ENCODE measurements around the gene CDH2.

CDH2 gene

GRCh38 chr18:28127763-28128658, 48.9 kb downstream of the CDH2 start:
- no peak for DNase-seq (ENCODE audit: low read depth)

DNA sequence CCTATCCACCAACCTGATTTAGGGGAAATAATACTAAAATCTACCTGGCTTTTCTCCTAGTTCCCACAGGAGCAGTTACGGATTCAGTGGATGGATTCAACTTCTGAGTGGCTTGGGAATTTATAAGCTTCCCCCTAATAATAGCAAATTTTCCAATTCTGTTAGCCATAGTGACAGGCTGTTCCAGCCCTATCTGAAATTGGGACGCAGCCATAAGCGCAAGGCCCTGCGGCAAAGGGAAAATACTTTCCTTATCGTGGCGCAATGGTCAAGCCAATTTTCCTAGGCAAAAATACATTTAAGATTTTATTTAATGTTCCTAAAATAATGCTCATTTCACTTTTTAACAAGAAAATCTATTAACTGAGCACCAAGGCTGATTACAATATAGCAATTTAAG, 49.7 kb downstream of the CDH2 start:
- DNase-seq (ENCODE audit: low read depth), result no peak

DNA sequence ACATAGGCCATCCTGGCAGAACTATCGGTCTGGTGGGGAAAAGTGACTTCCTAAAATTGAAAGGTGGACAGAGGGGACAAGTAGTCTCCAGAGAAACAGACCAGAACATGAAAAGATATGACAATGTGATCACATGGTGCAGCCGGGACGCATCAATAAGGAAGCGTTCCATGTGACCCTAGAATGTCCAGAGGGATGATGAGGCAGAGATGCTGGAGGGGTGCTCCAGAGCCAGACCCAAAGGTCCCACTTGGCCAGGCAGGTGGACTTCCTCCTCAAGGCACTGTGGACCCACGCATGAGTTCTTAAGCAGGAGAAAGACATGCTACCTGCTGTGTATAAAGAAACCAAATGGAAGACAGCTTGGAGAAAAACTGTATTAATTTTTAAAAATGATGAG, 50.2 kb downstream of the CDH2 start:
- no peak for DNase-seq (ENCODE audit: low read depth)

GRCh38 chr18:28125051-28125450, 51.9 kb downstream of the CDH2 start:
- no peak for DNase-seq (ENCODE audit: low read depth)

GRCh38 chr18:28124131-28125029, 52.5 kb downstream of the CDH2 start:
- DNase-seq (ENCODE audit: low read depth), result no peak

DNA sequence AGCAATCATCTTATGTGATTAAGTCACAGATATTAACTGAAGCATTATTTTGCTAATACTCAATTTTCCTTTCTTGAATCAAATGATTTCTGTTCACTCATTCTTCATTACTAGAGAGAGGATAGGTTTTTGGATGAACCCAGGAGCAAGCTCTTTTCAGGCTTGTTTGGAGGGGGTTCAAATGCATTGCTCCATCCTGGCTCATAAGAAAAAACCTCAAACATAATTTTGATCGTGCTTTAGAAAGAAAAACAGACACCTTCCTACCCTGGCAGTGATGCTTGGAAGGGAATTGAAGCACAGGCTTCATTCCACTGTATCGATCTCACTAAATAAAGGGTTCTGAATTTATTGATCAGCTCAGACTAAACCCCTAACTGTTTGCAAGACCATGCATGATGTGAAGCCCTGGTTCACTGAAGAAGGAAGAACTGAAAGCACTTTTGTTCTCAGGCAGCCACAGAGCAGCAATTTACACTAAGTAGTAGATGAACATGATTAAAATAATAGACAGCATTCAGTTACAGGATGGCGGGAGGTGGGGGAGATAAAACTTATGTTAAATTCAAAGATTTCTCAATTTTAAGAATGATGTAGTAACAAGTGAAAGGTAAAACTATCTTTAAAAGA, 53.4 kb downstream of the CDH2 start:
- no peak for DNase-seq (ENCODE audit: low read depth)

- no peak for DNase-seq (ENCODE audit: low read depth)
Measured at GRCh38 chr18:28120828-28121515, 56.0 kb downstream of the CDH2 start.

GRCh38 chr18:28116461-28116860, 60.5 kb downstream of the CDH2 start:
- no peak for DNase-seq (ENCODE audit: low read depth)

- DNase-seq (ENCODE audit: low read depth), result peak; percentile 32
Measured at GRCh38 chr18:28115149-28115550, 61.8 kb downstream of the CDH2 start.

GRCh38 chr18:28114472-28114871, 62.5 kb downstream of the CDH2 start:
- DNase-seq (ENCODE audit: low read depth), result no peak

DNA sequence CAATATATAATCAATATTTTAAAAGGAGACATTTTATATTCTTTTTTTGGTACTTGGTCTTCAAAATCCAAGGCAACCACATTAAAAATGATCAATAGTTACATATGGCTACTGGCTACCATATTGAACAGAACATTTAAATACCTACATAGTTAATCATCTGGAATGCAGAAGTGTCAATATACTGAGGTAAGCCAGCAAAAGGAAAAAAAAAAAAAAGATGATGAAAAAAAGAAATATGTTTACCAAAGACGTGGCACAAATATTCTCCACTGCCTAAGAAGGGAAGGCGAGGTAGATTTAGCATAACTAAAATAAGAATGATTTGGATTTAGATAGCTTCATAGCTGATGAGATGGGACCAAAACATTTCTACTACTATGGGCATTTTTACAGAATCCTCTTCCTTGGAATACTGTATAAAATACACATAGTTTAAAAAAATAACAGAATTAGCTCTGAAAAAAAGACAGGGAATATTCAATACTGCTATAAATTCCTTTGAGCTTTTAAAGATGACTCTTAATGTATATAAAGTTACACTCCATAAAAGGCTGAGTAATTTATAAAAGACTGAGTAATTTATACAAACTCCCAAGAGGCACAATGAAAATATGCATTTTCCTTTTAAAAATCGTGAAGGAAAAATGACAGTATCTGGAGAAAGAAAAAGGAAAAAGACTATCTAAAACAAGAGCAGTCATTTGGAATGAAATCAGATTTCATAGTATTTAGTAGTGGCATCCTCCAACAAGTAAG, 63.5 kb downstream of the CDH2 start:
- no peak for DNase-seq (ENCODE audit: low read depth)

DNA sequence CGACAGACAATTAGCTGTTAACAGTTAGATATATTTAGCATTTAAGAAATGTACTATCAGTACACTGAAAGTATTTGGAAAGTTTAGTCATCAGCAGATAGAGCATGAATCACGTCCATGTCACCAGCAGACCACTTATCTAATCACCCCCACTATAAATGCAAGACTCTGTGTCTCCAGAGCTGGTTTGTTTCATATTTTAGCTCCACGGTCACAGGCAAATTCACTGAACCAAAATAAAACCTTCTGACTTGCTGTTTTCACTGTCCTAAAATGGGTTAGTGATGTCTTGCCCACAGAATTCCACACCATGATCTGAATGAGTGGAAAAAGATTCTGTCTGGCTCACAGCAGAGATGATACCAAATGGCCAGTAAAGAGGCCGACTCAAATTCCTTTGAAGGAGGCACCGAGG, 64.9 kb downstream of the CDH2 start:
- DNase-seq (ENCODE audit: low read depth), result no peak

GRCh38 chr18:28110924-28111323, 66.0 kb downstream of the CDH2 start:
- no peak for DNase-seq (ENCODE audit: low read depth)

- no peak for DNase-seq (ENCODE audit: low read depth)
Measured at GRCh38 chr18:28109781-28110560, 67.0 kb downstream of the CDH2 start.

DNA sequence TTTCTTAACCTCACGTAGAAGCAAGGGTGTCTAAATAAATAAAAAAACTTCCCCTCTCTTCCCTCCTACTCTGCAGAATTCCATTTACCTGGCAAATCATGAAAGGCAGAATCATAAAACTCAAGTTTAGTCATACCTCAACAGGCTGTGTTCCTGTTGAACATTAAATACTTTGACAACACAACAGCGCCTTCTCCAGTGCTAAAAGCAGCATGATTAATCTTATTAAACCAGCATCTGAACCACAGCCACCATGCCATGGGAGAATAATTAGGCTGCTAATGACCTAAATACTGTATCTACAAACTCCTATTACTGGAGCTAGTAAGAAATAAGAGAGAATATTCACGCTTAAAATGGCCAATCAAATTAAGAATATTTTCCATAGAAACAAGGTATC, 68.1 kb downstream of the CDH2 start:
- no peak for DNase-seq (ENCODE audit: low read depth)

DNA sequence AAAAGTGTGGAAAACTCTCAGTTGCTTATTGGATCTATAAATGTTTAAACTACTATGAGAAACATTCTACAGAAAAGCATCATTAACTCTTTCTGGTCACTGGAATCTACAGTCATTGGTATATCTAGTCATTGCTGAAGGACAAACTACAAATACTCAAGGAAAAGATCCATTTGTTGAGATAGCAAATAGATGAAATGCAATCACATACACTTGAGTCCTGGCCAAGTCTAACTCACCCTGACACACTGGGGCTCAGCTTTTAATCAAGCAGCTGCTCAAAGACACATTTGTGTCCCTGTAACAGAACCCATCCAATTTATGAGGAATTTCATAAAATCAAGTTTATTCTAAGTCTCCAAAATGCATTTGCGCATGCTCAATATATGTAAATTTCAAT, 68.7 kb downstream of the CDH2 start:
- no peak for DNase-seq (ENCODE audit: low read depth)

GRCh38 chr18:28099237-28099636, 77.7 kb downstream of the CDH2 start:
- DNase-seq (ENCODE audit: low read depth), result no peak

DNA sequence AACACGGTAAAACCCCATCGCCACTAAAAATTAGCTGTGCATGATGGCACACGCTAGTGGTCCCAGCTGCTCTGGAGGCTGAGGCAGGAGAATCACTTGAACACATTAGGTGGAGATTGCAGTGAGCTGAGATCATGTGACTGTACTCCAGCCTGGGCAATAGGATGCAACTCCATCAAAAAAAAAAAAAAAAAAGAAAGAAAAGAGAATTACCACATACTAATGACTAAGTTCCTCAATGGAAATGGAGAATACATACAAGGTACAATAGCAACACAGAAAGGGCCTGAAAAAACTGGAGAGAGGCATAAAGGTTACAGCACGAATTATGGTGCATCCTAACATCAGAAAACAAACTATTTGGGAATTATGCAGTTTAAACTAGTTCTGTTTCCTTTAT, 81.3 kb downstream of the CDH2 start:
- DNase-seq (ENCODE audit: low read depth), result no peak

DNA sequence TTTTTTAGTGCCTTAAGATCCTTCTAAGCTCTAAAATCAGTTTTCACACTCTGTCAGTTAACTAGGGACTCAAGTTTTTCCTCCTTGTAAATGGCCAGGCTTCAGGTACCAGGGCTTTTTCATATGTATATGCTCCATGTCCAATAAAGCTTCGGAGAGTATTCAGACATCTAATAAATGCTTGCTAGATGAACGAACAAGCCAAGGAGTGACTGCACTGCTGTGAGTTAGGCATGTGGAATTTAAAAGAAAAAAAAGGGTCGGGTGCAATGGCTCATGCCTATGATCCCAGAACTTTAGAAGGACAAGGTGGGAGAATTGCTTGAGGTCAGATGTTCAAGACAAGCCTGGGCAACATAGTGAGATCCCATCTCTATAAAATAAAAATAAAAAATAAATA, 81.9 kb downstream of the CDH2 start:
- no peak for DNase-seq (ENCODE audit: low read depth)

DNA sequence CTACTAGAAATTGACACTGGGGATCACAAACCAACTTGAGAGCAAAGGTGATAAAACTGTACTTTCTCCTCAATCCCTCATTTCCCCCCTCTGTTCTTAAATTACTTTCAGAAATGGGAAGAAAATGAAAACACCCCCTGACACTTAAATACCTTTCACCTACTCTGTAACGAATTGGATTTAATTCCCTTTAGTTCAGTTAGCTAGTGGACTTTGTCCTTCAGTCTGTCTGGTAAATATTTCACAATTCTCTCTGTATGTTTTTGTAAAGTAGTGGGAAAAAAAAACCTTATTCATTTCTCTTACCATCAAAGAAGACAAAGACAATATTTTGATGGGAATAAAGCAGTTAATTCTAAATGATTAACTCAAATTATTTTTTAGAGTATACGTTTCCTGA, 85.7 kb downstream of the CDH2 start:
- DNase-seq (ENCODE audit: low read depth), result no peak
